RPMI7951 (cell line): ENCODE data around the gene ADARB2. TPM values are rescaled to one million over a fixed set of nuclear protein-coding genes. Genes with fewer than 3 reads are reported as not detected.

Source experiments
- DNase-seq: peaks from one replicate; pipeline ENCODE4 v3.0.0-alpha.2; 2012; ENCODE audit warnings: low read depth
- total RNA-seq: library from RNA; depleted of rRNA; stranded (reverse); fragments of >200 nt; shearing (Covaris generic); gene quantifications from 2 replicates; pipeline ENCODE4 v1.2.3, GENCODE V29; 2014

ADARB2 gene
- total RNA-seq, 1 experiment from 2014 or later = not detected

- DNase-seq = no peak
Measured at GRCh38 chr10:1570416-1571051, 166.8 kb downstream of the ADARB2 start.

- no peak for DNase-seq
Measured at GRCh38 chr10:1569208-1569607, 168.1 kb downstream of the ADARB2 start.

- DNase-seq = no peak
Measured at GRCh38 chr10:1567742-1568495, 169.4 kb downstream of the ADARB2 start.

- DNase-seq = no peak
Measured at GRCh38 chr10:1567152-1567551, 170.2 kb downstream of the ADARB2 start.

GRCh38 chr10:1564791-1565190 is 172.5 kb downstream of the ADARB2 start:
- DNase-seq = no peak

GRCh38 chr10:1563028-1563427 is 174.3 kb downstream of the ADARB2 start:
- DNase-seq = no peak

- no peak for DNase-seq
Measured at GRCh38 chr10:1561731-1562337, 175.5 kb downstream of the ADARB2 start.

- DNase-seq = no peak
Measured at GRCh38 chr10:1560535-1561192, 176.7 kb downstream of the ADARB2 start.

GRCh38 chr10:1559761-1560160 is 177.6 kb downstream of the ADARB2 start:
- DNase-seq = no peak

- no peak for DNase-seq
Measured at GRCh38 chr10:1559311-1559710, 178.0 kb downstream of the ADARB2 start.

GRCh38 chr10:1558906-1559305 is 178.4 kb downstream of the ADARB2 start:
- no peak for DNase-seq

- DNase-seq = no peak
Measured at GRCh38 chr10:1557081-1557480, 180.2 kb downstream of the ADARB2 start.

GRCh38 chr10:1556496-1556895 is 180.8 kb downstream of the ADARB2 start:
- DNase-seq = no peak

GRCh38 chr10:1553951-1554350 is 183.4 kb downstream of the ADARB2 start:
- no peak for DNase-seq

GRCh38 chr10:1552881-1553670 is 184.2 kb downstream of the ADARB2 start:
- DNase-seq = no peak

- no peak for DNase-seq
Measured at GRCh38 chr10:1552406-1552805, 184.9 kb downstream of the ADARB2 start.

- DNase-seq = no peak
Measured at GRCh38 chr10:1551636-1552338, 185.5 kb downstream of the ADARB2 start.

- no peak for DNase-seq
Measured at GRCh38 chr10:1550616-1551015, 186.7 kb downstream of the ADARB2 start.

- no peak for DNase-seq
Measured at GRCh38 chr10:1550291-1550595, 187.1 kb downstream of the ADARB2 start.

- DNase-seq = no peak
Measured at GRCh38 chr10:1549591-1550290, 187.6 kb downstream of the ADARB2 start.

GRCh38 chr10:1548596-1548995 is 188.7 kb downstream of the ADARB2 start:
- DNase-seq = no peak
